MM.1S (cell line): ENCODE measurements around the gene CENPU.

Experiments used
- DNase-seq: peaks from one replicate; pipeline ENCODE4 v3.0.0-alpha.2; 2015
- H2AFZ ChIP-seq: fragments of 300-600 bp; sonication (generic); 2 replicates; pipeline ENCODE4 v1.6.0; 2016; ENCODE audit warnings: antibody characterized with exemption, low read length
- H3F3A ChIP-seq: fragments of 300-600 bp; sonication (generic); 2 replicates; pipeline ENCODE4 v1.6.1; 2016; ENCODE audit warnings: mild to moderate bottlenecking, antibody characterized with exemption, low read length, moderate library complexity, mixed read lengths; ENCODE audit not compliant: insufficient read depth
- H3K27ac ChIP-seq: fragments of 300-600 bp; sonication (generic); 2 replicates; pipeline ENCODE4 v1.5.1; 2016; ENCODE audit warnings: mild to moderate bottlenecking, low read length
- H3K27me3 ChIP-seq: fragments of 300-600 bp; sonication (generic); replicated peaks from 2 replicates; pipeline ENCODE4 v1.6.0; 2016; ENCODE audit warnings: low read length; ENCODE audit not compliant: insufficient read depth
- H3K36me3 ChIP-seq: fragments of 300-600 bp; sonication (generic); replicated peaks from 2 replicates; pipeline ENCODE4 v1.6.1; 2016; ENCODE audit warnings: mild to moderate bottlenecking, low read length, mixed read lengths; ENCODE audit not compliant: insufficient read depth
- H3K4me1 ChIP-seq: fragments of 300-600 bp; sonication (generic); 2 replicates; pipeline ENCODE4 v1.6.1; 2016; ENCODE audit warnings: low read length, mixed read lengths
- H3K4me2 ChIP-seq: fragments of 300-600 bp; sonication (generic); 2 replicates; pipeline ENCODE4 v1.6.0; 2016; ENCODE audit warnings: low read depth, low read length
- H3K4me3 ChIP-seq: fragments of 300-600 bp; sonication (generic); 2 replicates; pipeline ENCODE4 v1.5.1; 2016; ENCODE audit warnings: low read length, mixed read lengths
- H3K79me2 ChIP-seq: fragments of 300-600 bp; sonication (generic); 2 replicates; pipeline ENCODE4 v1.6.1; 2016; ENCODE audit warnings: mixed run types, low read length, mixed read lengths
- H3K9ac ChIP-seq: fragments of 300-600 bp; sonication (generic); 2 replicates; pipeline ENCODE4 v1.6.1; 2016; ENCODE audit warnings: low read length, mixed read lengths
- H3K9me2 ChIP-seq: fragments of 300-600 bp; sonication (generic); replicated peaks from 2 replicates; pipeline ENCODE4 v1.6.1; 2016; ENCODE audit warnings: mild to moderate bottlenecking, low read length, mixed read lengths; ENCODE audit not compliant: insufficient read depth
- H3K9me3 ChIP-seq: fragments of 300-600 bp; sonication (generic); replicated peaks from 2 replicates; pipeline ENCODE4 v1.6.1; 2016; ENCODE audit warnings: mild to moderate bottlenecking, low read length, mixed read lengths; ENCODE audit not compliant: insufficient read depth
- H4K20me1 ChIP-seq: fragments of 300-600 bp; sonication (generic); 2 replicates; pipeline ENCODE4 v1.6.1; 2016; ENCODE audit warnings: mild to moderate bottlenecking, low read length, moderate library complexity, mixed read lengths; ENCODE audit not compliant: insufficient read depth
- EZH2 ChIP-seq: fragments of 300-600 bp; sonication (generic); optimal IDR thresholded peaks from 2 replicates; pipeline ENCODE3; 2017; ENCODE audit warnings: low read depth, mild to moderate bottlenecking, antibody characterized with exemption, low read length, mixed read lengths
- EZH2phosphoT487 ChIP-seq: fragments of 300-600 bp; sonication (generic); IDR thresholded peaks from 2 replicates; pipeline ENCODE4 v1.6.1; 2018; ENCODE audit warnings: antibody characterized with exemption, low read length
- TF ChIP-seq, protein P1 (sequence below): fragments of 300-600 bp; sonication (generic); IDR thresholded peaks from 2 replicates; pipeline ENCODE4 v1.5.1; 2016; ENCODE audit warnings: antibody characterized with exemption, low read length, mixed read lengths

Gene CENPU

DNA sequence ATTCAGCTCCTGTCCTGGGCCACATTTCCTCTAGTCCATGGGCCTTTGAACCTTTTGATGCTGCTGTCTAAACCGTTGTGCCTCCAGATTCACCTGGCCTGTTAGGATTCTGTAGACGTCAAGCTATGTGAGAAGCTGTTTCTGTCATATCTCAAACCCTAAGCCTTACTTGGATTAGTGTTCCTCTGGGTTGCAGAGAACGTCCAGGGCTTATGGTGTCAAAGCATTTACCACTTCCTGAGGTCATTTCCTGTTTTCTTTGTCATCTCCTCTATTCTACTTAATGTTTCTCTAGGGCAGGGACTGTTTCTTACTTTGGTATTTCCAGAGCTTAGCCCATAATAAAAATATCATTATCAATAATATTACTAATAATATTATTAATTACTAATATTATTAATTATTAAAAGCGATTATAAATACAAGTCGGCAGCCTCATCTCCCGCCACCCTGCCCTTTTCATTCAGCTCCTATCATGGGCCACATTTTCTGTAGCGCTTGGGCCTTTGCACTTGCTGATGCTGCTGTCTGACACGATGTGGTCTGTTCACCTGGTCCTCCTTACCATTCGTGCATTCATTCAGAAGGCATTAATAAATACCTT, 65.3 kb downstream of the CENPU start:
- Histone ChIP-seq H3K27ac (peak overlapping the region; percentile 66), H3K9ac (no peak overlapping the region), H3K4me3 (peak overlapping the region; percentile 14; the same call in 1 of the 2 replicates), H3K4me1 (peaks cover 40% of the 10 kb centered on the region), H3K9me2 (no peaks in the 10 kb centered on the region), H3K4me2 (peak overlapping the region; percentile 56; the same call in 1 of the 2 replicates), H2AFZ (peak overlapping the region; percentile 14; the same call in 1 of the 2 replicates), H3K36me3 (no peaks in the 10 kb centered on the region), H3K9me3 (no peaks in the 10 kb centered on the region), H3K27me3 (no peaks in the 10 kb centered on the region), H3F3A (peaks cover 16% of the 10 kb centered on the region), H3K79me2 (no peaks in the 10 kb centered on the region), H4K20me1 (no peaks in the 10 kb centered on the region)
- DNase-seq: peak; percentile 72
- TF ChIP-seq, protein P1, sequence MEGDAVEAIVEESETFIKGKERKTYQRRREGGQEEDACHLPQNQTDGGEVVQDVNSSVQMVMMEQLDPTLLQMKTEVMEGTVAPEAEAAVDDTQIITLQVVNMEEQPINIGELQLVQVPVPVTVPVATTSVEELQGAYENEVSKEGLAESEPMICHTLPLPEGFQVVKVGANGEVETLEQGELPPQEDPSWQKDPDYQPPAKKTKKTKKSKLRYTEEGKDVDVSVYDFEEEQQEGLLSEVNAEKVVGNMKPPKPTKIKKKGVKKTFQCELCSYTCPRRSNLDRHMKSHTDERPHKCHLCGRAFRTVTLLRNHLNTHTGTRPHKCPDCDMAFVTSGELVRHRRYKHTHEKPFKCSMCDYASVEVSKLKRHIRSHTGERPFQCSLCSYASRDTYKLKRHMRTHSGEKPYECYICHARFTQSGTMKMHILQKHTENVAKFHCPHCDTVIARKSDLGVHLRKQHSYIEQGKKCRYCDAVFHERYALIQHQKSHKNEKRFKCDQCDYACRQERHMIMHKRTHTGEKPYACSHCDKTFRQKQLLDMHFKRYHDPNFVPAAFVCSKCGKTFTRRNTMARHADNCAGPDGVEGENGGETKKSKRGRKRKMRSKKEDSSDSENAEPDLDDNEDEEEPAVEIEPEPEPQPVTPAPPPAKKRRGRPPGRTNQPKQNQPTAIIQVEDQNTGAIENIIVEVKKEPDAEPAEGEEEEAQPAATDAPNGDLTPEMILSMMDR: no peak
- TF ChIP-seq EZH2phosphoT487 (no peak), EZH2 (no peak)

DNA sequence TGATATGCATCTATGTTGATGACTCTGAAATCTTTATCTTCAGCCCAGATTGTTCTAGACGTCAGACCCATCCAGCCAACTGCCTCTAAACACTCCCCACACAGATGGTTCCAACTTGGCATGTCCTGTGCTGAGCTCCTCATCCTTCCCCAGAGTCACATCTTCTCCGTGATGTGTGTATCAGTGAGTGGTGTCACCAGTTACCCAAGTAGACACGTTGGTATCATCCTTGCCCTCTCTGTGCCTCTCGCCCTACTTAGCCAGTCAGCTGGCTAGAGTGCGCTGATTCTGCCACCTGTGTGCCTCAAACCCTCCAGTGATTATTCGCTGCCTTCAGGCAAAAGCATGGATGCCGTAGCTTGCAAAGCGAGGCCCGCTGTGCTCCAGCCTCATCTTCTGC, 65.8 kb downstream of the CENPU start:
- no peaks in the 10 kb centered on the region for H3K79me2 ChIP-seq

DNA sequence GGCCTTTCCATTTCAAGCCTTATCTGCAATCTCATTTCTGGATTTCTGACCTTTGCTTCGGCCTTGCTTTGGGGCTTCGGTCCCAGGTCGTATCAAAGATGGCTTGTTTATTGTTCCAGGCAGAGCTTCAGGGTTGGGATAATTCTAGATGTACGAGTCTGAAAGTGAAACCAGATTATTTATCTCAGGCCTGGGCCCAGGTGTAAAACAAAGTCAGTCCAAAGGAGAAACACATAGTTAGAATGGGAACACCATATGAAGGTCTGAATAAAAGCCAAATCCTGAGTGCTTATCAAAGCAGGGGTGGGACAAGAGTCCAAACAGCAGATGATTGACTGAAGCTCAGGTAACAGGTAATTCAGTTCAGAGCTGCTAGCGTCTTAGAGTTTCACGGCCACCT, 67.2 kb downstream of the CENPU start:
- H3K9me3 ChIP-seq: no peaks in the 10 kb centered on the region
- H3K4me3 ChIP-seq: peak overlapping the region; percentile 1; the same call in 1 of the 2 replicates
- H3K4me1 ChIP-seq: peaks cover 45% of the 10 kb centered on the region
- H3K9me2 ChIP-seq: no peaks in the 10 kb centered on the region
- H3F3A ChIP-seq: peaks cover 16% of the 10 kb centered on the region
- H3K36me3 ChIP-seq: no peaks in the 10 kb centered on the region
- peak overlapping the region; percentile 40 for H3K4me2 ChIP-seq
- DNase-seq: peak; percentile 50
- H3K27ac ChIP-seq: peak overlapping the region; percentile 41; the same call in 1 of the 2 replicates
- H2AFZ ChIP-seq: peak overlapping the region; percentile 59
- H4K20me1 ChIP-seq: no peaks in the 10 kb centered on the region
- no peaks in the 10 kb centered on the region for H3K79me2 ChIP-seq
- H3K27me3 ChIP-seq: no peaks in the 10 kb centered on the region
- TF ChIP-seq EZH2phosphoT487 (no peak), EZH2 (no peak)
- TF ChIP-seq, protein P1: no peak
- no peak overlapping the region for H3K9ac ChIP-seq

More for the DNA sequence above, 65.8 kb downstream of the CENPU start:
- H3K9me2 ChIP-seq: no peaks in the 10 kb centered on the region
- H3F3A ChIP-seq: peaks cover 16% of the 10 kb centered on the region
- no peak overlapping the region for H2AFZ ChIP-seq
- H3K27me3 ChIP-seq: no peaks in the 10 kb centered on the region
- no peaks in the 10 kb centered on the region for H3K9me3 ChIP-seq
- DNase-seq: no peak
- TF ChIP-seq EZH2: no peak
- TF ChIP-seq, protein P1: no peak
- TF ChIP-seq EZH2phosphoT487: no peak
- H3K9ac ChIP-seq: no peak overlapping the region
- peak overlapping the region; percentile 59 for H3K27ac ChIP-seq
- peaks cover 40% of the 10 kb centered on the region for H3K4me1 ChIP-seq
- peak overlapping the region; percentile 38; the same call in 1 of the 2 replicates for H3K4me2 ChIP-seq
- H3K4me3 ChIP-seq: no peak overlapping the region
- no peaks in the 10 kb centered on the region for H4K20me1 ChIP-seq
- H3K36me3 ChIP-seq: no peaks in the 10 kb centered on the region
